HG02678 (cell line): ENCODE results near the gene ACTL8.

Experiments
- ATAC-seq: cut with Tn5 transposase; IDR thresholded peaks from one replicate; pipeline ENCODE4 v1.9.1; 2021; ENCODE audit warnings: mild to moderate bottlenecking, moderate library complexity; ENCODE audit not compliant: unreplicated experiment

Gene ACTL8

DNA sequence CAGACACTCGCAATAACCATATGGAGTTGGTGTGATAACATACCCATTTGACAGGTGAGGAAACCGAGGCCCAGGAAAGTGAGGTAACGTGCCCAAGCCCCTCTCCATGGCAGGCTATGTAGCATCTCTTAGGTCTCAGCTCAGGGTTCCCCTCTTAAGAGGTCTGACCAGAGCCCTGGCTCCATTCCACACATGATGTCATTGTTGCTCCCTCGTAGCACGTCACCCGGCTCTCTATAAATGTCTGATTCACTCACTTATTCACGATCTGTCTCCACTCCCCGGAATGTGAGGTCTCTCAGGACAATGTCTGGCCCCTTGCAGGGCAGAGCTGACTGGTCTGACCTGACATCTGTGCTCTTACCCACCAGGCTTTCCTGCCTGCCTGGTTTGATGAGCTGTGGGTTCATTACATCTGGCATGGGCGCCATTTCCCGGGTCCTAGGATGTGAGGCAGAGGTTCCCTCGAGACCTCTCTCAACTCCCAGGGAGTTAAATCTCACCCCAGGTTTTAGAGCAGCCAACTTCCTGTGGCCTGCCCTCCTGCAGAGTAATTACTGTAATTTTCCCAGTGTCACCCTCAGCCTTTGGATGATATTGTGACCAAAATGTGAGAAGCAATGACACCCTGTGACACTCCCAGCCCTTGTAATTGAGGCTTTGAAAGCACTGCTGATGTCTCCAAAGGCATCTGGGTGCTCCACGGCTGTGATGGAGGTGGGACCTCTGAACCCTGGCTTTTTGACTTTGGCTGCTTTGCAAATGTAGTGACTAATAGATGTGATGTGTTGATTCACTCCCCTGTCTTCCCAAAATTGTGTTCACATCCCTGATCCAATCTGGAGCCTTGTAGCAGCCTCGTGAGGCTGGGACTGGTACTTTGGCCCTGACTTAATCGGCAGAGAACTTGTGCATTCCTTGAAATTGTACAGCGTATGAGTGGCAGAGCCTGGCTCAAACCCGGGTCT is 10.6 kb downstream of the ACTL8 start:
- no peak for ATAC-seq

DNA sequence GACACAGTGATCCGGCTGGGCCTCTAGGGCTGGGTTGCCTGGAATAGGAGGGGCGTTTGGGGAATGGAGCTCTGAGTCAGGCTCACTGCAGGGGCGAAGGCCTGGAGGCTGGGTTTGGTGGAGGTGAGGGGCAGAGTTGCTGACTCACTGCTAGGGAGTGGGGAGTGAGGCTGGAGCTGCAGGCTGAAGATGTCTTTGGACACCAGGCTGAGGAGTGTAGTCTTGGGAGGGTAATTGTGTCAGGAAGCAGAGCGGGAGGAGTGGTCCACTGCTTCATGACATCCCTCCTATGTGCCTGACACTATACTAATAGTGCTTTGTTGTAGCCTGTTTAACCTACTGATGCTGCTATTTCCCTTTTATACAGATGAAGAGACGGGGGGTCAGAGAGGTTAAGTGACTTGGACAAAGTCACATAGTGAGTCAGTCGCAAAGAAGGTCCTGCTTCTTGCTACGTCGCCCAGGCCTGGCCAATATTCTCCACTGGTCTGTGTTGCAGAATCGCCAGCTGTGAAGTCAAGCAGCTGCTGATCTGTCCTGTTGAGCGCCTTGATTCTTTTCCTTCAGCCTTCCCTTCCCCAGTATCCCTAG is 13.6 kb downstream of the ACTL8 start:
- no peak for ATAC-seq

DNA sequence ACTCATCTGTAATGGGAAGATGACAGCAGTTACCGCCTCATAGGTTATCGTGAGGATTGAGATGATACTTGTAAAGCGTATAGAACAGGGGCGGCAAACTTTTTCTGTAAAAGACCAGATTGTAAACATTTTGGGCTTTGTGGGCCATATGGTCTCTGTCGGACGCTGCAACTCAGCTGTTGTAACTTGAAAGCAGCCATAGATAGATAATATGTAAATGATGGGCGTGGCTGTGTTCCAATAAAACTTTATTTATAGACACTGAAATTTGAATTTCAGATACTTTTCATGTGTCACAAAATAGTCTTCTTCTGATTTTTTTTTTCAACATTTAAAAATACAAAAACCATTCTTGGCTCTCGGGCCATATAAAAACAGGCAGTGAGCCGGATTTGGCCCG is 15.8 kb downstream of the ACTL8 start:
- ATAC-seq, result no peak

DNA sequence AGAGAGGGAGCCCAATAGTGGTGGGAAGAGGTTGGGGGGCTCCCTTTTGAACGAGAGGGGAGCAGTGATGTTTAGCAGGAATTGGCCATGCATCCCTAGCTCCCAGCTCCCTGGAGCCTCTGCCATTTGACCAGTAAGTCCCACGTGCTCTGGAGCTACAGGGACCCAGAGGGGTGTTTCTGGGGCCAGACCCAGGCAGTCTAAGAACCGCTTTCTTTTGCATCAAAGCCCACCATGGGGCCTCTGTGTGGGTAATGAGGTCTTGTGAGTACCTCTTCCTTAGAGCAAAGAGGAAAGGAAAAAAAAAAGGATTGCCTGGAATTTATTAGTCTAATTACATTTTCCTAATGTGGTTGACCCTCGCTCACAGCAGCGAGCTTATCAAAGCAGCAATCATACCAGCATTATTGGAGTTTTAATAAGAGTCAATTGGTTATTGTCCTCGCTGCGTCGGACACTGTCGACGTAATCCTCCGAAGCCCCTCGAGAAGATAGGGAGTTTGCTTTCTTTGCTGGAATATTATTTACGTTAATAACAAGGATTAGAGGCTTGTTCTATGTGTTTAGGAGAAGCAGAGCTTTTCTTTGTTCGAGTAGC is 17.6 kb downstream of the ACTL8 start:
- ATAC-seq, result no peak

DNA sequence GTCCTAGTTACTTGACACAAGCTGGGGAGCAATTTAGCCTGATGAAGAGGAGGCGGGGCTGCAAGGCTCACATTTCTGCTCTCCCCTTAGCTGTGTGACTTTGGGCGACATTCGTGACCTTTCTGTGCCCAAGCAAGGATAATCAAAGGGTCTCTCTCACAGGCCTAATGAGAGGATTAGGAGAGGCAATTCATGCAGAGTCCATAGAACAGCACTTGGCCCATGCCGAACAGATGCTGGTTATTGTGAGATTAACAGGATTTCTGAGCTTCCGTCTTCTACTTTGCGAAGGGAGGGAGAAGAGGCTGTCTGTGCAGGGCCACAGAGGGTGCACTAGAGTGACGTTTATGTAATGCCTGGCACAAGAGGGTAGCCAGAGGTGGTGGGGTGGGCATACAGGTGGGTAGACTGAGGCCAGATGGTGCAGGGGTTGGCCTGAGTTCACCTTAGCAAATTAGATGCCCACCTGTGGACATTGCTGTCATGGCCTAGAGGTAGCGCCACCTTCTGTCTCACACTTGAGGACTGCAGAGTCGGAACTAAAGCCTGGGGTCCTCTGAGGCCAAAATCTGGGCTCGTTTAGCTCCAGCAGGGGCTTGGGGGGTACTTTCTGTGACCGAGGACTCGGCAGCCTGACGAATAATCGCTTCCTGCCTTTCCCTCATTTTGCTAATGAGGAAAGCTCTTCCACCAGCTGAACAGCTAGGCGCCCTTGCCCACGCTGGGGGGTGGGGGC is 18.6 kb downstream of the ACTL8 start:
- ATAC-seq, result no peak

DNA sequence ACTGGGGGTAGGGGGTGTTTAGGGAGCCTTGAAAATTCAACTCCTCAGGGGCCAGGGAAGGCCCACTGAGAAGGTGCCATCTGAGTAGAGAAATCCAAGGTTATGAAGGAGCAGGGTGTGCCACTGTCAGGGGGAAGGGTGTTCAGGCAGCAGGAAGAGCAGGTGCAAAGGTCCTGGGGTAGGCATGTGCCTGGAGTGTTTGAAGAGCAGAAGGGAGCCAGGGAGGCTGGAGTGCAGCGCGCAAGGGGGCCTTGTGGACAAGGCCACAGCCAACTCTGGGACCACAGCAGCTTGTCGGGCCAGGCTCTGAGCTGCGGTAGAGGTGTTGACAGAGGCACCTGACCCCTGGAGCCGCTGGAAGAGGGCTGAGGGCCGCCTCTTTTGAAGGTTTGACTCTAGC is 19.3 kb downstream of the ACTL8 start:
- ATAC-seq, result no peak

DNA sequence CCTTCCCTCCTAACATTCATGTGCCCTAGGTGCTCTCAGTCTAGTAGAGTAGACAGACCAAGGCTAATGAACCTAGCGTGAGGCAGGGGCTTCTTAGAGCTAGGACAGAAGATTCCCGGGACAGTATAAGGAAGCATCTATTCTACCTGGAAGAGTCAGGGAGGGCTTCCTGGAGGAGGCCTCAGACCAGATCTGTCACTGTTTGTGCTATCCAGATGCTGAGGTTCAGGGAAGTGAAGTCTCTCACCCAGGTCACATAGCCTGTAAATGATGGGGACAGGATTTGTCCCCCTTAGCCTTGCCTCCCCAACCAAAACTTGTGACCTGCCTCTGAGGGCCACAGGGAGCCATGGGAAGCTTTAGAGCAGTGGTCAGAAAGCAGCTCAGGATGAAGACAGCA is 20.7 kb downstream of the ACTL8 start:
- ATAC-seq, result no peak

DNA sequence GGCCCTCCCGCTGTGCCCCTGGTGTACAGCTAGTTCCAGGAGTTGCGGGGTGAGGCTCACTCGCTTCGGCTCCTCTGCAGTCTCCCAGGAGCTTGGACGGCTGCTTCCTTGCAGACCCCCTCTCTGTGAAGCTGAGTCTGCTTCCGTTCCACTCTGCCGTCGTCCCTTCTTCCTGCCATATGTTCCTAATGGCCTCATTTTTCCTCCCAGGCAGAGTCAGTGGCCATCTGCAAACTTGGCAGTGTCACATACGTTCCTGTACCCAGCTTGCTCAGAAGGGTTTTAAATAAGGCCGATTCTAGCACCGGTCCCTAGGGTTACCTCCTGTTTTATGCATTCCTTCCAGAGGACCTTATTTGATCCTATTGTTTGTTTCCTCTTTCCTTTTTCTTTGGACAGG is 21.3 kb downstream of the ACTL8 start:
- ATAC-seq, result no peak

DNA sequence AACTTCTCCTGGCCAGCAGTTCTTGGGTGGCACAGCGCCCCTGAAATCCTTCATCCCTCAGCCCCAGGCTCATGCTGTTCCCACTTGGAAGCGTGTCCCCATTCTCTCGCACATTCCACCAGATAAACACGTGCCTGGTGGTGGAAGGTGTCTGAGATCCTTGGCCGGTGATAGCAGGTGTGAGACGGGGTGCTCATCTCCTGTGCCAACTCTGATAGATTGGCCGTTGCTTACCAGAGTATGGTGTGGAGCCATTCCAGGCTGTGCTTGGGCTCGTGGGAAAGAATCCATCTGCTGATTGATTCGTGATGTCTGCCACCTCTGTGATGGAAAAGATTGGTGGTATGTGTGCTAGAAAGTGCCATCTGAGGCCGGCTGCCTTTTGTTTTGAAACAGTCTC is 22.2 kb downstream of the ACTL8 start:
- ATAC-seq, result no peak

DNA sequence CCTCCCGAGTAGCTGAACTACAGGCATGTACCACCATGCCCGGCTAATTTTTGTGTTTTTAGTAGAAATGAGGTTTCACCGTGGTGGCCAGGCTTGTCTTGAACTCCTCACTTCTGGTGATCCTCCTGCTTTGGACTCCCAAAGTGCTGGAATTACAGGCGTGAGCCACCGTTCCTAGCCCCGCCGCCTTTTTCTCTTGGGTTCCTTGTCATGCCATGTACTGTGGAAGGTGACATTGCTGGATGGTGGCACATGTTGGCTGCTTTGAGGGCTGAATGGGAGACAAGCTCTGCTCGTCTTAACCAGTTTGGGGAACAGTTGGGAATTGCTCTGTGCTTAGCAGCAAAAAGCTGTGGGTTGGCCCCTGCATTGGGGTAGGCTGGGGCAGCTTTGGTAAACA is 22.7 kb downstream of the ACTL8 start:
- no peak for ATAC-seq

DNA sequence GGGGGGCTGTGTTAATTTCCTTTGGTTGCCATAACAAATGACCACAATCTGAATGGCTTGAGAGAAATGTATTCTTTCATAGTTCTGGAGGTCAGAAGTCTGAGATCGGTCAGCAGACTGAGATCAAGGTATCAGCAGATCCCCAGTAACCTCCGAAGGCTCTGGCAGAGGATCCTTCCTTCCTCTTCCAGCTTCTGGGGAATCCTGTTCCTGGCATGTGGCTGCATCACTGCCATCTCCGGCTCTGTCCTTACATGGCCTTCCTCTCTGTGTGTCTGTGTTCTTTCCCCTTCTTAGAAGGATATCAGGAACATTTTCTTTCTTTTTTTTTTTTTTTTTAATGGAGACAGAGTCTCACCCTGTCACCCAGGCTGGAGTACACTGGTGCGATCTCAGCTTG is 25.8 kb downstream of the ACTL8 start:
- no peak for ATAC-seq

DNA sequence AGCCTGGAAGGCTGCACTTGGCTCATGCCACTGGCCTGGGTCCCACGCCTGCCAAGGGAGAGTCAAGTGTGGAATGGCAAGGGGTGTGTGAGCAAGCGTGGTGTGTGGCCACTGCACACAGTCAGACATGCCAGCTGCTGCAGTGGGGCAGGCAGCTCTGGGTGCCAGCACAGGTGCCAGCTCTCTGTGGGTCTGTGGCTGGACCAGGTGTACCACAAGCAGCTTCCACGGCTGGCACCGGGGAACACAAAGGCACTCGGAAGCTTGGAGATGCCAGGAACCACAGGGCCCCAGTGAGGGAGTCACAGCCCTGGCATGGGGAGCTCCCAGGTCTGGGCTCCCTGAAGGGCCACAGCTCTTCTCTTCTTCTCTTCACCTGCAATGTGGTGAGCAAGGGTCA is 34.8 kb downstream of the ACTL8 start:
- ATAC-seq, result no peak

DNA sequence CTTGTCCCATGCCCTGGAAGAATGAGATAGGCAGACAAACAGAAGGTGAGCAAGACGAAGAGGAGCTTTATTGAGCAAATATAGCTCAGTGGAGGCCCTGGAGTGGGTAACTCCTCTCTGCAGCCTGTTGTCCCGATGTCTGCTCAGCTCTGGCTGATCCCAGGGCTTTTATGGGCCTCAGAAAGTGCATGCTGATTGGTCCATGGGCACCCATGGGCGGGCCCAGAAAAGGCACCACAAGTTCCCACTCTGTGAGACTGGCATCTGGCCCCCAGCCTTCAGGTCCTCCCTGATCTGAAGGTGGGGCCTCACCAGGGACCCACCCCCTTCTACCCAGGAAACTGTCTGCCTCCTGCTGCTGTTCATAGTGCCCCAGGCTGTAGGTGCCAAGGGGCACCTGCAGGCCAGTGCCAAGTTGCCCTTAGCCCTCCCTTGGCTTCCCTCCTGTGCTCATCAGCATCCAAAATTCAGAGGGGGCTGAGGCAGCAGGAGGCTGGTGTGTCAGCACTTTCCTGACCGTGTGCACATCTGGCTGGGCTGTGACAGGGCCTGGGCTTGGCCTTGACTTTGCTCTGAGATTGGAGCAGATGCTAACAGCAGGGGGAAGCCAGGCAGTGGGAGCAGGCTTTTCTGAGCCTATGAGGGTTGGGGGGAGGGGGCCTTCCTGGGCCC is 35.4 kb downstream of the ACTL8 start:
- no peak for ATAC-seq

DNA sequence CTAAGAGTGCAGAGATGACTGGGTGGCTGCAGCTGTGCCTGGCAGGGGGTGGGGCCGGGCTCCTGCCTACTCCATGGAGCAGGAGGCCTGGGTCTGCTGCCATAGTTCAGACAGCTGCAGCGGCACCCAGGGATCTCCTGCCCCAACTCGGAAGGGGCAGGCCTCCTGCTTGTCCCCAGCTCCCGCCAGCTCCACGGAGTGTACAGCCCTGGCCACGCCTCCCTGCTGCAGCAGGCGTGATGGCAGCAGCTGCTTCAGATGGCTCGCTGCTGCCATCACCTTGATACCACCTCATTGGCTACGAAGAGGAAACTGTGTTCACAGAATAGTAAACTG is 35.9 kb downstream of the ACTL8 start:
- no peak for ATAC-seq

DNA sequence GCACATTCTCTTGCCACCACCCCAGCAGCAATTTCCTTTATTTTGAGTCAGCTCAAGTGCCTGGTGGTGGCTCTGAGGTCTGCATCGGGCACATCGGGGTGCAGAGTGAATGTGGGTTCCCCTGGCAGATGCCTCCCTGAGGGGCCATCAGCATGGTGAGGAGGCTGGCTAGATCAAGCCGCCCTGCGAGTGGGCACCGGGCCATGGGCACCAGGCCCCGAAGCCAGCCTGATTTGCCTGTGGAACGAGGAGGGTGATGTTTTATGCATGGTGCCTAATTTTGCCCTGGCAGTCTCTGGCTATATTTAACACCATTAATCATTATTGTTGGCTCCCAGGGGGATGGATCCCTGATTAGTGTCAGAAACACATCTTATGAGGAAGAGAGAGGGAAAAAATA is 36.3 kb downstream of the ACTL8 start:
- no peak for ATAC-seq

DNA sequence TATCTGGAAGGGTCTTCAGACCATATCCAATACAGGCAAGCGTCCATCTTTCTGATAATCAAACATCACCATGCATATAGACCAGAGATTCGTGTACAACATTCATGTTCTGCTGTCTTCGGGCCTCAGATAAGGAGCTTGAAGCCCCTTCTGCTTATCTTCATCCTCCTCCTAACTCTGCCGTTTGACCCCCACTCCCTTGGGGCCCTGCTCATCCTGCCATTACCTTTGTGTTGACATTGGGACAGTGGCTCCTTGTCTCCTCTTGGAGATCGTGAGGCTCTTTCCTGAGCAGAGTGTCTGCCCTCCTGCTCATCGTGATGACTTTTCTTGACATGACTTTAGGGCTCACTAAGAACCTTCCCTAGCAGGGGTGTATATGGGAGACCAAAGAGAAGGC is 37.3 kb downstream of the ACTL8 start:
- ATAC-seq, result no peak

DNA sequence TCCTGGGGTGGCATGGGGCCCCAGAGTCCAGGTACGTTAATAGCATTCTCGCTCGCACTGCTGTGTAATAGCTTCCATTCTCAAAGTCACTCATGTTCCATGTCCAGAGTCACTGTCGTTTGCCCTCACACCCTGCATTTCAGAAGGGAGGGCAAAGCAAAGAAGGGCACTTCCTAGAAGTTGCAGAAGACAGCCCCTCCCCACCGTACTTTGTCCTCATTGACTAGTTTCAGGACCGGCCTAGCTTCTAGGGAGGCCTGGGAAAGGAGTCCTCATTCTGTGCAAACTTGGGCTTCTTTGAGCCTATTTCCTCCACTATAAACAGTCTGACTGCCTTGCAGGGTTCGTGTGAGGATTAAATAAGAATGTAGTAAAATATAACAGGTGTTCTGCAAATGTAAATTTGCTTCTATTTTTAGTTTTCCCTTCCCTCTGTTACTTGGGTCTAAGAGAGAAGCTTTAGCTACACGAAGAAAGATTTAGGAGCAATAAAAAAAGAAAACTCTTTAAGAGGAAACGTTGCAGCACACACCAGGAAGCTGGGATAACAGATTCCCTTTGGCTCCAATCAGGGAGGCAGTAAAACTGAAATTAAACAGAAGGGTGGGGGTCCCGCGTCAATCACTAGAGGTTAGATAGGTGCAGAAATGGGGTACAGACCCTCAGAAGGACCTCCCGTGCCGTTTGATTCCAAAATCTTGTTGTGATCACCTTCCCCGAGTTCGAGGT is 40.1 kb downstream of the ACTL8 start:
- ATAC-seq, result no peak

DNA sequence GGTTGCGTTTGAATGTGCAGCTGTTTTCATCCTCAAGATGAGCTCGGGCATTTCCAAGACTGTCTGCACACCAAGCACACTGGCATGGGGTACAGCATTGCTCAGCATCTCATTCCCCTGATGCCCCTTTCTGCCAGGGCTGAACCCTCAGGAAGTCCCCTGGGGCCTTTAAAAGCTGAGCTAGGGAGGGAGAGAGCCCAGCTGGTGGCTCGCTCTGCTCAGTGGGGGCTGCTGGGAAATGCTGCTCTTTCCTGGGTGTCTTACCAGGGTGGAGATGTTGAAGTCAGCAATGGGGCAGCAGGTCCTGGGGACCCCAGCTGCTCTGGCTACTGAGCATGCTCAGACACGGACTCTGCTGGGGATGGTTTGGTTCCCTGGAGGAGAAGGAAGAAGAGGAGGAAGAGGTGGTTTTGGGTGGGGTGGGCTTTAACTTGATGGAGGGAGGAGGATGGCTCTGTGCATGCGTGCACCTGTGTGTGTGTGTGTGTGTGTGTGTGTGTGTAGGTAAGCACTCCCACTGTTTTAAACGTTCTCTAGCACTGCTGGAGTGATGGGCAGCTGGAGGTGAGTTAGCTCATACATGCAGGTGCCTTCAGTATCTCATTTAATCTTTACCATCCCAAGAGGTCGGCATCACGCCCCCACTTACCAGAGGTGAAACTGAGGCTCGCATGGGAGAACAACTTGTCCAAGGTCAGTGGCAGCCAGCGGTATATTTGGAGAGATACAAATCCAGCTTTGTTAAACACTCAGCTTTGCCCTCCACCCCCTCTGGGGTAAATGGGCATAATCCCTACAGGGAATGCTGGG is 40.9 kb downstream of the ACTL8 start:
- no peak for ATAC-seq

DNA sequence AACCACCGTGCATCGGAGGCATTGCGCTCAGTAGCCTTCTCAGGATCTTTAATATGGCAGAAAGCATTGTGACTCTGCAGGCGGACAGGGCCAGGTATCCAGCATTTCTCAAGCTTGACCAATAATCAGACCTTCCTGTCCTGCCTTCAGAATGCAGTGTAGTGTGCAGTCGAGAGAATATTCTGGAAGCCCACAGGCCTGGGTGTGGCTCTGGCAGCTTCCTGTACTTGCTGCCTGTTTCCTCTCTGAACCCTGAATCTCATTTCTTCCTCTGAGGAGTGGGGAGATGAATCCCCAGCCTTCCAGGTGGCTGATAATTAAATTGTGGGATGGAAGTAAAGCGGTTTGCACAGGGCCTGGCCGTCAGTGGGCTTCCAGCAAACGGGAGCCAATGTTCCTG is 42.3 kb downstream of the ACTL8 start:
- no peak for ATAC-seq

DNA sequence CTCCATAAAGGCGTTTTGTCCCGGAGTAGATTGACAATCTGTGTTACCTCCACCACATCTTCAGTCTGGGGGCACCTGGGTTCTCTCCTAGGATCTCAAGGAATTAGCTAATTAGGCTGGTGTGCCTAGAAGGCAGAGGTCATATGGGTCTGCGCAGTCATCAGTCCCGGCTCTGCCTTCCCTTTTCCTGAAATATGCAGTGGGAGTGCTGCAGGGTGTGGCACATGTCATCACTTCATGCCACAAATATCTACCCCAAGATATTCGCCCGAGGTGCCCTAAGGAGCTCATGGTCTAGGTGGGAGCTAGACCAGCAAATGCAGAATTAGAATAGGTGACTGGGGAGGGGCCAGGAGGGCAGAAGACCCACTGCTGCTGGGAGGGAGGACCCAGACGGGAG is 42.9 kb downstream of the ACTL8 start:
- no peak for ATAC-seq
